DLD1 (cell line): ENCODE data around the gene UBE2F.
"Not testable (repeated sequence)": the region's sequence is repeated elsewhere in the genome, so short reads cannot be mapped to it uniquely, and the experiment has no call there.

Experiments used
- in situ Hi-C: cut with HindIII; loops from 2 replicates; pipeline ENCODE4 v1.10.0; 2017; ENCODE audit warnings: low sequenced_read_pairs

The UBE2F gene

DNA sequence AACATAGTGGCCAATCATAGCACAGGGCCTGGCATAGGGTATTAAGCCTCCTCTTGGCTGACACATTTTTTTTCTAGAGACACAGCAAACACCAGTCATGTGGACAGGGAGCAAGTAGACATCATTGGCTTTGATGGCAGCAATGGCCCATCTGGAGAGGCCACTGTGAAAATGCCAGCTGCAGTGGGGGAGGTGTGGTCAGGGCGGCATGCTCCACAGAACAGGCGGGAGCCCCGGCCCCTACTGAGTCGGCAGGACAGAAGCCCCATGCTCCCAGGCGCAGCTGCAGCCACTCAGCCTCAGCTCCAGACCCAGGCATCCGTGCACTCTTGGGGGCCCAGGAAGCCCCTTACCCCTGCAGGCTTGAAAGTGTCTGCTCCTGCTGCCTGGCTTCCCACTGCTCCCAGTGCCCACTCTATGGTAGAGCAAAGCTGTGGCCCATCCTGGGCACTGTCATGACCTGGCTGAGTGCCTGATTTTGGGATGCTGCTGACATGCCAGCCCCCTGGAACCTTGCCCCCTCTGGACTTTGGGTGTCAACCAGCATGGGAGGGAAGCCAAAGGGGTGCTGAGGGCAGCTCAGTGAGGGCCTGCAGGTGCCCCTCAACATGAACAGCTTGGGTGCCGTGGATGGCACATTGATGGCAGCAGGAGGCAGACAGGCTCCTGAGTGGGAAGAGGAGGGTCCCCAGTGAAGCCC lies 23.3 kb upstream of the UBE2F start:
- in situ Hi-C loops, result no loop called here

DNA sequence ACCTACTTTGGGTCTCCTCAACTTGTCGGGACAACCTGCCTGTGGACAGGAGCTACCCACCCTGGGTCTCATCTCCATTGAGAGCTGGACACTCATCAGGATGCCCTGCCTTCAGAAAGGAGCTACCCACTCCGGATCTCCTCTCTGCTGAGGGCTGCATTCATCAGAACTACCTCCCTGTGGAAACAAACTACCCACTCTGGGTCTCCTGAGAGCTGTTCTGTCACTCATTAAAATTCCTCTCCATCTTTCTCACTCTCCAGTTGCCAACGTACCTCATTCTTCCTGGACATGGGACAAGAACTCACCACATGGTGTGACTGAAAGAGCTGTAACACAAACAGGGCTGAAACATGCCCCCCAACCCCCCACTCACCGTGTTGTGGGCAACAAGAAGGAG lies 22.5 kb upstream of the UBE2F start:
- in situ Hi-C loops, result no loop called here

DNA sequence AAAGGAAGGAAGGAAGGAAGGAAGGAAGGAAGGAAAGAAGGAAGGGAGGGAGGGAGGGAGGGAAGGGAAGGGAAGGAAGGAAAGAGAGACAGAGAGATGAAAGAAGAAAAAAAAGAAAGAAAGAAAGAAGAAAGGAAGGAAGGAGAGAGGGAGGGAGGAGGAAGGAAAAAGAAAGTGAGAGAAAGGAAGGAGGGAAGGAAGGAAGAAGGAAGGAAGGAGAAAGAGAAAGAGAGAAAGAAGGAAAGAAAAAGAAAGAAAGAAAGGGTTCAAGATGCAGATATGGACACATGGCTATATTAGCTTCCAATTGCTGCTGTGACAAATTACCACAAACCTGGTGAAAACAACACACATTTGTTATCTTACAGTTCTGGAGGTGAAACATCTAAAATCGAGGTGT lies 20.4 kb upstream of the UBE2F start:
- in situ Hi-C loops, result no loop called here

DNA sequence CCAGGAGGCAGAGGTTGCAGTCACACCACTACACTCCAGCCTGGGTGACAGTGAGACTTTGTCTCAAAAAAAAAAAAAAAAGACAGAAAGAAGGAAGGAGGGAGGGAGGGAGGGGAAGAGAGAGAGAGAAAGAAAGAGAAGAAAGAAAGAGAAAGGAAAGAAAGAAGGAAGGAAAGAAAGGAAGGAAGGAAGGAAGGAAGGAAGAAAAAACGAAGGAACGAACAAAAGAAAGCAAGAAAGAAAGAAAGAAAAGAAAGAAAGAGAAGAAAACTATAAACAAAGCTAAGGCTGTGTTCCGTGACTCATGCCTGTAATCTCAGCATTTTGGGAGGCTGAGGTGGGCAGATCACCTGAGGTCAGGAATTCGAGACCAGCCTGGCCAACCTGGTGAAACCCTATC lies 15.5 kb upstream of the UBE2F start:
- in situ Hi-C loops, result not testable (repeated sequence)

DNA sequence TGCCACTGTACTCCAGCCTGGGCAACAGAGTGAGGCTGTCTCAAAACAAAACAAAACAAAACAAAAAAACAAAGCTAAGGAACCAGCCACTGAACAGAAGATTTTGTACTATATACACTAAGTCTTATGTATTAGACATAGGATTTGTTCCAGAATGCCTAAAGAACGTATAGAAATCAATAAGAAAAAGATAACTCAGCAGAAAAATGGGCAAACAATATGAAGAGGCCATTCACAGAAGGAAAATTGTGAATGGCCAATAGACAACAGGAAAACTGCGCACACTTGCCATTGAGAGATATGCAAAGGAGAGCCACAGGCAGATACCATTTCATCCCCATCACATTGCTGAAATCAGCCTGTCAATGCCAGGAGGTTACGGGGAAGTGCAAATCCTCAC lies 14.9 kb upstream of the UBE2F start:
- in situ Hi-C loops, result no loop called here

DNA sequence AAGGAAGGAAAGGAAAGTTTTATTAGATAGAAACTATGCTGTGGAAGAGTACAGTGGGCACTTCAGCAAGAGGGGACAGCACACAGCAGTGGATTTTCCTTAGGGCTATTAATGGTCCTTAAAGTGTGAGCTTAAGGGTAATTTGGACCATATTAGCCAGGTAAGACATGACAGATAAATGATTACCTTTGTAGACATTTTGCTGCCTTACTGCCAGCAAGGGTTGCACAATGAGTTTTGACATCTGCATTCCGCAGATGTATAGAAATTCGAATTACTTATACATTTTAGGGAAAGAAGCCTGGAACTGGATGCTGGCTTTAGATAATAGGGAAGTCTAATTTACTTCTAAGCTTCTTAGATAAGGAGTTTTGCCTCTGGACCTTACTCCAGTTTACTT lies 14.0 kb upstream of the UBE2F start:
- in situ Hi-C loops, result no loop called here

DNA sequence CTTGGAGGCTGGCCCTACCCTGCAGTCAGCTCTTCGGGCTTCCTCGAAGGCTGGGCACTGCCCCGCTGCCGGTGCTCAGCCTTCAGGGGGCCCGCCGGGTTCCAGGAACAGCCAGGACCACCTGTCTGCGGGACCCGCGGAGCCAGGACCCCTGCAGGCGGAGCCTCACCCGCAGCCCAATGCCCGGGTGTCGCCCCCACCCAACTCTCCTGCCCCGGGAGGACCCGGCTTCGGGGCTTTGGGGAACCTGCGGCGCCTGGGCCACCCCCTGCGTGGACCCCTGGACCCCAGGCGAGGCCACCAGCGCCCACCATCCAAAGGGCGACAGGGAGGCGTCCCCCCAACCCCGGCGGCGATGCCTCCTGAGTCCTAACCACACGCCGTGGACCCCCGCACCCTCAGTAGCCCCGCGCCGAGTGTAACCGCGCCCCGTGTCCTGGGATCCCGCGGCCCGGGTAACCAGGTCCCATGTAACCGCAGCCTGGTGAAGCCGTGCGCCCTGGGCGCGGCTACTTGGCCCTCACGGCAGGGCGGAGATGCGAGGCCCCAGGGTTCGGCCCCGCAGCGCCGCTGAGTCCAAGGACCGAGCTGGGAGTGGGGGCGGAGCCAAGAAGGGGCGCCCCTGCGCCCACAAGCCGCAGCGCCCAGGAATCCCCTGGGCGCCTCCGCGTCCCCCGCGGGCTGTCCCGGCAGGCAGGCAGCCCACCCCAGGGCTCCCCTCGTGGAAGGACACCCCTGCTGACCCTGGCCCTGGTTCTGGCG lies 11.0 kb upstream of the UBE2F start:
- in situ Hi-C loops, result no loop called here

DNA sequence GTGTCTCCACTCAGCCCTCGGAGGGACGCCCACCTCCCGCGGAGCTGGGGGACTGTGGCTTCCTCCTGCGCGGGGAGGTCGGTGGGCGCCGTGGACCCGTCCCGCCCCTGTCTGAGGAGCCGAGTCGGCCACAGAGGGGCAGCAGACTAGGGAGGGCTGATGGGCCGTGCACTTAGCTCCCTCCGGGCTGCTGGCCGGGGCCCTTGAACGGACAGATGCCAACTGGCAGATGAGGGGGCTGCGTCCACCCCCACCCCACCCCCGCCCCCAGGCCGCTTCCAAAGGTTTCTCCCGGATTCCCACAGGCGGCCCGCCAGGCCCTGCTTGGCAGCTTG lies 10.4 kb upstream of the UBE2F start:
- in situ Hi-C loops, result no loop called here

DNA sequence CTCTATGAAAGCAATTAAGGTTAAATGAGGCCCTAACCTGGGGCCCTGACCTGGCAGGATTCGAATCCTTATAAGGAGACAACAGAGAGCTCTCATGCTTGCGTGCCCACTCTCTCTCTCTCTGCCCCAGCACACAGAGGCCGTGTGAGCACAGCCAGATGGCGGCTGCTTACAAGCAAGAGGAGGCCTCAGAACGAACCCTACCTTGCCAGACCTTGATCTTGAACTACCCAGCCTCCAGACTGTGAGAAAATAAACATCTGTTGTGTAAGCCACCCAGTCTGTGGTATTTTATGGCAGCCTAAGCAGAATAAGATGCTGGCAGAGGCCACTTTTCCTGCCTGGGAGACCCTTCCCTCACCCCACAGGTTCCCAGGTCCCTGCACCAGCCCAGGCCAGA lies 5.2 kb upstream of the UBE2F start:
- in situ Hi-C loops, result no loop called here

DNA sequence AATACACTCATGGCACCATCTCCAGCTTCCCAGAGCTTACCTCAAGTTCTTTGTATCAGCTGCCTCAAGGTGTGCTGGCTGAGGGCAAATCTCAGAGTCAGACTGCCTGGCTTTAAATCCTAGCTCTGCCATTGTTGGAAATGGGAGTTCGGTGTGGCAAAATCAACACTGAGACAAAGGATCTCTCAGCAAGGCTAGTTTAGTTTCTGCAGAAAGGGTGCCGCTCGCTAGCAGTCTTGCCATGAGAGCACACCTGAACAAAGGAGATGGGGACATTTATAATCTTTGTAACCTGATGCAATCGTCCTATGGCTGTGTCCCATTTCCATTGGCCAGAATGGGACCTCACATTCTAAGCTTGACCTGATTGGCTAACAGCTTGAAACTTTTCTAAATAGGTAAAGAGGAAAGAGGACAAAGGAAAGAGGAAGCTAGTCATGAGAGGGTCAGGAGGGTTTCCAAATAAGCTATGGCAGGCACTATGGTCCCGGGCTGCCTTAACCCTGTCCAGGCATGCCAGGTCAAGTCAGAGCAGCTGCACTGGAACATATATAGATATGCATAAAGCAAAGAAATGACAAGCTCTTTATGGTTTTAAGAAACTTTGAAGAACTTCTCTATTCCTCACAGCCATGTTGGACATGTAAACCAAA lies 4.3 kb upstream of the UBE2F start:
- in situ Hi-C loops, result no loop called here

DNA sequence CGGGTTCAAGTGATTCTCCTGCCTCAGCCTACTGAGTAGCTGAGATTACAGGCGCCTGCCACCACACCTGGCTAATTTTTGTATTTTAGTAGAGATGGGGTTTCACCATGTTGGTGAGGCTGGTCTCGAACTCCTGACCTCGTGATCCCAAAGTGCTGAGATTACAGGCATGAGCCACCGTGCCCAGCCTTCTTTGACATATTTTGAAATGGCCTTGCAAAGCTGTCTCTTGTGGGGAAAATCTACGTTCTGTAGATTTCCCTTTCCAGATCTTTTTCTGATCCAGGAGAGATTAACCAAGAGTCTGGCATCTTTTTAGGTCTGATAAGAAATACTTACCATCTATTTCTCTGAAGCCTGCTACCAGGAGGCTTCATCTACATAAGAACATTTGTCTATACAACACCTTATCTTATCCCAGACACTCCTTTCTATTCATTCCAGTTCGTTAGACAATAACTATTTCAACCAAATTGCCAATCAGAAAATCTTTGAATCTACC lies 3.3 kb upstream of the UBE2F start:
- in situ Hi-C loops, result not testable (repeated sequence)

DNA sequence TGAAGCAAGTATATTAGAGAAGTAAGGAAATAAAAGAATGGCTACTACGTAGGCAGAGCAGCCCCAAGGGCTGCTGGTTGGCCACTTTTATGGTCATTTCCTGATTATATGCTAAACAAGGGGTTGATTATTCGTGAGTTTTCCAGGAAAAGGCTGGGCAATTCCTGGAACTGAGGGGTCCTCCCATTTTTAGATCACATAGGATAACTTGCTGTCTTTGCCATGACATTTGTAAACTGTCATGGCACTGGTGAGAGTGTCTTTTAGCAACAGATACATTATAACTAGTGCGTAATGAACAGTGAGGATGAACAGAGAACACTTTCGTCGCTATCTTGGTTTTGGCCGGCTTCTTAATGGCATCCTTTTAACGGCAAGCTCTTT lies 2.6 kb upstream of the UBE2F start:
- in situ Hi-C loops, result no loop called here

DNA sequence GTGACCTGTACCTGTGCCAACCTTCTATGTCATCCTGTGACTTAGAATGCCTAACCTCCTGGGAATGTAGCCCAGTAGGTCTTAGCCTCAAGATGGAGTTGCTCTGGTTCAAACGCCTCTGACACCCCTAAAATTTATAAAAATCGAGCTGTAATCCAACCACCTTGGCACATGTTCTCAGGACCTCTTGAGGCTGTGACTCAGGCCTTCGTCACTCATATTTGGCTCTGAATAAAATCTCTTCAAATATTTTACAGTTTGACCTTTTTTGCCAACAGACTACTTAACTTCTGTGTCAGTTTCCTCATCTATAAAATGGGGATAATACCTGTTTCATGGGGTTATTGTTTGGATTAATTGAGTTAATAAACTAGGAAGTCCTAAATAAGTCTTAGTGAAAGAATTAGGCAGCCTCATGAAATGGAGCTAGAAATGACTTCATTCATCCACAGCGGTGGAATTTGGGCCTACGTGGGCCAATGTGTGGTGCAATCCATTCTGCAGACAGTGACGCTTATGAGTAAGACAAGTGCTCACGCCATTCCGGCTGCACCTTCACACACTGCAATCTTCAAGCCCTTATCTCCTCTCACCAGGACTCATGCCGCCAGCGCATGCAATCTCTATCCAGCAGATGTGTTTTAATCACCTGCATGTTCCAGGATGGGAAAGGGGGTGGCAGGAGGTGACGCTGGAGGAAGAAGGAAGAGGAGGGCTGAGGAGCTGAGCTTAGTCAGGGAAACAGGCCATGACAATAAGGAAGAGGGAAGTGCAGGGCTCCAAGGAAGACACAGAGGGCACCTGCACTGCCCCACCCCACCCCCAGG lies 2.0 kb upstream of the UBE2F start:
- in situ Hi-C loops, result no loop called here

DNA sequence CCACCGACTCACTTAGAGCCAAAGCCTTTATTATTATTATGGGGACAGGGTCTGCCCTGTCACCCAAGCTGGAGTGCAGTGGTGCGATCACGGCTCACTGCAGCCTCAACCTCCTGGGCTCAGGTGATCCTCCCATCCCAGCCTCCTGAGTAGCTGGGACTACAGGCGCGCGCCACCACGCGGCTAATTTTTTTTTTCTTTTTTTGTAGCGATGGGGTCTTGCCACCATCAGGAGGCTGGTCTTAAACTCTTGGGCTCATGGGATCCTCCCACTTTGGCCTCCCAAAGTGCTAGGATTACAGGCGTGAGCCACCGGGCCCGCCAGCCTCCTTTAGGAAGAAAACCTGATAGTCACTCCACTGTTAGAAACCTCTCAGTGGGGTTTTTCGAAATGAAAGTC lies 970 bp upstream of the UBE2F start:
- in situ Hi-C loops, result not testable (repeated sequence)

DNA sequence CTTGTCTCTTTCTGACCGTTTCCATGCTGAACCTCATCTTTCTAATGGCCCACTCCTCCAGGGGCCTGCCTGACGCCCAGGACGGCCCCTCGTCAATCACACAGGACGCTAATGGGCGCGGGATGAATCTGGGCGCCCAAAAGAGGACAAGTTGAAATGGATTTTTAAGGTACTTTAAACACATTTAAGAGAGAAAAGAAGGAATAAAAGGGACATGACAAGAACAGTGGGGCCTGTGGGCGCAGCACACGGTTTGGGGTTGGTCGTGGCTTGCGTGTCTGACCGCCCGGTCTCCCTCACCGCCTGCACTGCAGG lies 607 bp upstream of the UBE2F start:
- in situ Hi-C loops, result no loop called here

DNA sequence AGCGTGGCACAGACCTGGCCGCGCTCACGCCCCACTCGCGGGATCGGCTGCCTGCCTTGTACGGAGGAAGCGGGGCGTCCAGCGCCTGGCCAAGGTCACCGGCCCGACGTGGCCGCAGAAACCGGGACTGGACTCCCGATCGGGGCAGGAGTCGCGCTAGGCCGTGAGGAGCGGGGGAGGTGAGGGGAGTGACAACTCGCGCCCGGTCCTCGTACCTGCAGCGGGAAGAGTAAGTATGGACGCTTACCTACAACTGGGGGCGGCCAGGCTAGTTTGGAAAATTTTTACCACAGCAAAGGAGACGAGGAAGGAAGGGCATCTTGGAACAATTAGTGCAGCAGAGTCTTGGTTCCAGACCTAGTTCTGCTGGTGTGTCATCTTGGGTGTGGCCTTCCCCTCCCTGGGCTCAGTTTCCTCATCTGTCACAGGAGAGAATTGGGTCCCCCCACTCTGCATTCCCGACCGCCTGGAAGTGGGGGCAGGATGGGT lies 693 bp downstream of the UBE2F start:
- in situ Hi-C loops, result no loop called here

DNA sequence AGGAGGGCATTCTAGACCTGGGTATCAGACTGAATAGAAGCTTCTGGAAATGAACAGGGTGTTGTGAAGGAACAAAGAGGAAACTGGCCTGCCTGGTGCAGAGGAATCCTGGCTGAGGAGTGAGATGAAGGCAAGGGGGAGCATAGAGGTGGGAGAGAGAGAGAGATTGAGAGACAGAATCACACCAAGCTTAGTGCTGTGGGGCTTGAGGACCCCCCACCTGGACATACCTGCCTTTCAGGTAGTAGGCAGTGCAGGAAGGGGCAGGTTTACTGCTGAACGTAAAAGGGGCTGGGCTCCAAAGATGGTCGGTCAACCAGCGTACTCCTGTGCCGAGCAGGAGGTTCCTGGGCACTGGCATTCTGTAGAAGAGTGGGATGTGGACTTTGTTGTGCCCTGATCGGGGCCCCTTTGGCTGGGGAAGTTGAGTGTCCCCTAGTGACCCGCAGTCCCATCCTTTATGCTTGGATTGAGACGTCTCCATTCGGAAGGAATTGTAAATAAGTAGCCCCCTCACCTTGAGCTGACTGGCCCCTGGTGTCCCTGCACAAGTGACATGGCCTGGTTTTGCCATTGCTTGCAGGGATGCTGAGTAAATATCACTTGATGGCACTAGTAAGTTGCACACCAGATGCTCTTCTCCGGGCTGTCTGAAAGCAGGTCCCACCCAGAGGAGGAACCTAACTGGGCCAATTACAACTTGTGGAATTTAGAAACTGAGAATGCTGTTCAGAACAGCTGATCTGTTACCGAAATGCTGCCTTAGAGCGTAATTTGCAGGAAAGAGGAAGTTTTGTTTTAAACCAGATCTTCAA lies 1.4 kb downstream of the UBE2F start:
- in situ Hi-C loops, result no loop called here

DNA sequence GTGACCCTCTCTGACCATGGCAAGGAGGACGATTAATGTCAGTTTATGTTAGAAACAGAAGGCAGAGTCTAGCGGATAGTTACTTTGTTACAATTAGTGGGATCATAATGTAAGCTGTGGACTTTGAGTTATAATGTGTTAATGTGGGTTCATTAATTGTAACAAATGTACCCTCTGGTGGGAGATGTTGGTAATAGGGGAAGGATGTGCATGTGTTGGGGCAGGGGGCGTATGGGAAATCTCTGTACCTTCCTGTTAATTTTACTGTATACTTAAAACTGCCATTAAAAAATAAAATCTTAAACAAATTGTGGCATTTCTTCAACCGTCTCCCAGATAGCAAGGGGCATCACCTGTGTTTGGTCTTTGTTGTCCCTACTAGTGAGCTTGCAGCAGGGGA lies 4.8 kb downstream of the UBE2F start:
- in situ Hi-C loops, result no loop called here

DNA sequence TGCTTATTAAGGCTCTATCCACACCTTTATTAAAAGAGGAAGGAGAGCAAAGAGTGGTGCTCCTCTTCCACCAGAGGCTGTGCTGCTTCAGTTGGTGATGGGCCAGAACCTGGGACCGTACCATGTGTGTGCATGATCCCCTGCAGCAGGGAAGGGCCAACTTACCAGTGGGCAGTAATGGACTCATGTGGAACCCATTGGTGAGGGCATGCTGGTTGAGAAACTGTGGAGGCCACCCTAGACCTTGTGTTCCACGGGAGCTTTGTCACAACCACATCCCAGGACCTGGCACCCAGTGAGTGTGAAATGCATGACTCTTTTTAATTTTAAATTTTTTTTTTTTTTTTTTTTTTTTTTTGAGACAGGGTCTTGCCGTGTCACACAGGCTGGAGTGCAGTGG lies 5.4 kb downstream of the UBE2F start:
- in situ Hi-C loops, result no loop called here

DNA sequence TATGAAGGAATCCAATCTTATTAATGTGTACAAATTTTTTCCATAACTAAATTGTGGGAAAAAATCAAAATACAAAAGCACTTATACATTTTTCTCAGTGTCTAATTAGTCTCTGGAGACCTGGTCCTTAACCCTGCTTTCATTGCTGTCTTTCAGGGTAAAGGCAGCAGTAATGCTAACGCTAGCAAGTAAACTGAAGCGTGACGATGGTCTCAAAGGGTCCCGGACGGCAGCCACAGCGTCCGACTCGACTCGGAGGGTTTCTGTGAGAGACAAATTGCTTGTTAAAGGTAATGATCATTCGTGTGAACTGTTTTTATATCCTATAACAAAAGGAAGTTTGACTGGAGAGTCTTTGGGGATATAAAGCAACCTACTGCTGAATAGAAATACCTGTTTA lies 6.1 kb downstream of the UBE2F start:
- in situ Hi-C loops, result no loop called here

DNA sequence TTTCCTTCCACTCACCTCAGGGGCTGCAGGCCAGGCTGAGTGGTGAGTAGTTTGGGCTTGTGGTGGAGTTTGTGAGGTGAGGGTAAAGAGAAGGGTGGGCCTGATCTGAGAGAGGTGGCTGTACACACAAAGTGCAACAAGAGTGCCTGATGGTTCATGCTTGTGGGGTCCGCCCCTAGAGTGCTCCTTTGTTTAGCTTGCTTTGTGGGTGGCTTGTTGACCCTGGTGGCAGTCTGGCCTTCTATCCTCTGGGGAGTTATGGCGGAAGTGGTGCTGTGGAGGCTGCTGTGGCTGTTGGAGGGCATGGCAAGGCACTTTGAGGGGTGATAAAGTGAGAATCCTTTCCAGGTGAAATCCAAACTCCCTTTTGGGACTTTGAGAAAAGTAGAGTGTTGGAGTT lies 10.6 kb downstream of the UBE2F start:
- in situ Hi-C loops, result no loop called here
